Measurements from ENCODE around the gene GALNT6. TPM values are rescaled to one million over a fixed set of nuclear protein-coding genes. Genes with fewer than 3 reads are reported as not detected.

GALNT6 gene
- total and polyA plus RNA-seq, 2 experiments from 2014 or later: 4.3 to 5.4 TPM

DNA sequence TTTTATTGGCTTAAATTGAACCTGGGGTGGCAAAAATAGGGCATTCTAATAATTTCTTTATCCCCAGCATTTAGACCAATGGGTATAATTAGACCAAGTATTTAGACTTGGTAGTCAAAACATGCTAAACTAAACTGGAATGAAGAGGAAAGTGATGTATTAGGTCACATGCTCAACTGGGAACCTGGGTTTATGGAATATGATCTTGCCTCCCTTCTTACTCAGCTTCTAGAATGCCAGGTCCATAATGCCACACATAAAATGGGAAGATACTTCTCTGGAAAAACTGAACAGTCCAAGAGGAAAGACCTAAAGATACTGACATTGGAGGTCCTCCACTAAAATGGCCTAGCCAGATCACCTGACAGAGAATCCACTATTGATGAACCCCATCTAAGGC lies 61.0 kb downstream of the GALNT6 start:
- Histone ChIP-seq H3K27me3 (no peaks in the 10 kb centered on the region), H3K27ac (no peak overlapping the region), H3K4me3 (no peak overlapping the region), H3K4me1 (ENCODE audit: low read depth) (no peaks in the 10 kb centered on the region), H3K9me3 (ENCODE audit: low read depth) (no peaks in the 10 kb centered on the region), H3K36me3 (no peaks in the 10 kb centered on the region)
- no peak for DNase-seq (ENCODE audit: low read depth in 1 of 2, low spot score in 1 of 2)
- TF ChIP-seq, protein P1, sequence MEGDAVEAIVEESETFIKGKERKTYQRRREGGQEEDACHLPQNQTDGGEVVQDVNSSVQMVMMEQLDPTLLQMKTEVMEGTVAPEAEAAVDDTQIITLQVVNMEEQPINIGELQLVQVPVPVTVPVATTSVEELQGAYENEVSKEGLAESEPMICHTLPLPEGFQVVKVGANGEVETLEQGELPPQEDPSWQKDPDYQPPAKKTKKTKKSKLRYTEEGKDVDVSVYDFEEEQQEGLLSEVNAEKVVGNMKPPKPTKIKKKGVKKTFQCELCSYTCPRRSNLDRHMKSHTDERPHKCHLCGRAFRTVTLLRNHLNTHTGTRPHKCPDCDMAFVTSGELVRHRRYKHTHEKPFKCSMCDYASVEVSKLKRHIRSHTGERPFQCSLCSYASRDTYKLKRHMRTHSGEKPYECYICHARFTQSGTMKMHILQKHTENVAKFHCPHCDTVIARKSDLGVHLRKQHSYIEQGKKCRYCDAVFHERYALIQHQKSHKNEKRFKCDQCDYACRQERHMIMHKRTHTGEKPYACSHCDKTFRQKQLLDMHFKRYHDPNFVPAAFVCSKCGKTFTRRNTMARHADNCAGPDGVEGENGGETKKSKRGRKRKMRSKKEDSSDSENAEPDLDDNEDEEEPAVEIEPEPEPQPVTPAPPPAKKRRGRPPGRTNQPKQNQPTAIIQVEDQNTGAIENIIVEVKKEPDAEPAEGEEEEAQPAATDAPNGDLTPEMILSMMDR (IDR thresholded peaks at IDR 0.05; ENCODE audit: low read depth, low read length): no peak

DNA sequence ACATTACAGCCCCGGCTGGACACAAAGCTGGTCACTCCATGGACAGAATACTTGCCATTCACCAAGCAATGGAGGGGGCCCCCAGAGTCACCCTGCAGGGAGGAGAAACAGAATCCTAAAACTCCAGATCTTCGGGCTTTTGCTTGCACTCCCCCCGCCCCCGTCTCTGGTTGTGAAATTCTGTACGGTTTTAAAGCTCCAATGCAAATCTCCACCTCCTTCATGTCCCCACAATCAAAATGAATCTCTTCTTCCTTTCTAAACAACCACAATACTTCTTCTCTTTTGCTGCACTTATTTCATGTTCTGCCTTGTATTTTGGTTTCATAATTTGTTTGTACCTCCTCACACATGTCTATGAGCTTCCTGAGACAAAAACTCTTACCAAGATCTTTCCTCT lies 61.5 kb downstream of the GALNT6 start:
- Histone ChIP-seq H3K4me1 (ENCODE audit: low read depth) (no peaks in the 10 kb centered on the region), H3K36me3 (no peaks in the 10 kb centered on the region), H3K4me3 (no peak overlapping the region), H3K9me3 (ENCODE audit: low read depth) (no peaks in the 10 kb centered on the region), H3K27me3 (no peaks in the 10 kb centered on the region), H3K27ac (no peak overlapping the region)
- DNase-seq (ENCODE audit: low read depth in 1 of 2, low spot score in 1 of 2): no peak
- TF ChIP-seq, protein P1 (IDR thresholded peaks at IDR 0.05; ENCODE audit: low read depth, low read length): no peak

DNA sequence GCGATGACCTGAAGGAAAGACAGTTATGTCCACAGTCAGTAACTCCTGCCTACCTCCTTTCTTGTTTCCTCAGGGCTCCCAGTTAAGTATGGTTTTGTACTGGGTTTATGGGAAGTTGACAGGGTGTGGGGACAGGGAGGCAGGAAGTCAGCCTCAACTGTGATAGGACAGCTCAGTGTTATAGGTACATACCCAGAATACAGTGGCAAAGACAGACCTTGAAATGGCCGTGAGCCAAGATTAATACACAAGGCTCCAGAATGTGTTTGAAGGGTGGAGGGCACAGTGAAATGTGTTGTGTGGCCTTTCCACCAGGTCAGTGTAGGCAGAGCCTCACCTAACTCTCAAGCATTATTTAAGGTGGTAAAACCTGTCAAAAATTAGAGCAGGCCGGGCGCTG lies 62.6 kb downstream of the GALNT6 start:
- Histone ChIP-seq H3K4me3 (no peak overlapping the region), H3K36me3 (no peaks in the 10 kb centered on the region), H3K27ac (no peak overlapping the region), H3K27me3 (no peaks in the 10 kb centered on the region), H3K4me1 (ENCODE audit: low read depth) (no peaks in the 10 kb centered on the region), H3K9me3 (ENCODE audit: low read depth) (no peaks in the 10 kb centered on the region)
- no peak for DNase-seq (ENCODE audit: low read depth in 1 of 2, low spot score in 1 of 2)
- TF ChIP-seq, protein P1 (IDR thresholded peaks at IDR 0.05; ENCODE audit: low read depth, low read length): no peak

DNA sequence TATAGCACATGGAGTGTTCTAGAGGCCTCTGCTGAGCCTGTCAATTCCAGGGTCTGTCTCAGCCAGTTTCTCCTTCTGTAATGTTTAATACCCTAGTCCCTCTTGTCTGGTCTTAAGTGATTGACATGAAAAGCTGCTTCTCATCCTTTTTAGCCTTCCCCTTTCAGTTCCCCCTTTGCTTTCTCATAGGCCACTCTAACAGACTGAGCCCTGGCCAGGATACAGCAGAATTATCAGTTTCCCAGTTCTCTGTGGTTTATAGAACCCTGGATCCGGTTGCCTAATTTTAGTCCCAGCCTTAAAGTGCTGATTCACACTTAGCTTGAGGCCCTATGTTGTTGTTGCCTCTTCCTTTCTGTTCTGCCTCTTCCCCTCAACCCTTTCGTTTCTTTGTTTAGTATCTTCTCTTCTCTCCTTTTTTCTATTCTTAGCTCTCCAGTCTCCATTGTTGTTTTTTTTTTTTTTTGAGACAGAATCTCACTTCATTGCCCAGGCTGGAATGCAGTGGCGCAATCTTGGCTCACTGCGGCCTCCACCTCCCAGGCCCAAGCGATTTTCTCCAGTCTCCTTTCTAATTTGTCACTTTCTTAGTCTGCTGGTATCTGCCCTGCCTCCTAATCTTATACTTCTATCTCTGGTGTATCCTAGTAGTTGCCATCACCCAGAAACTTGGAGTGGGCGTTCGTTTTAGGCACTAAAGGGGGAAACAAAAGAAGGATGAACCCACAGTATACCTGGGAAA lies 64.3 kb downstream of the GALNT6 start:
- Histone ChIP-seq H3K4me3 (no peak overlapping the region), H3K4me1 (ENCODE audit: low read depth) (no peaks in the 10 kb centered on the region), H3K27ac (no peak overlapping the region), H3K27me3 (no peaks in the 10 kb centered on the region), H3K36me3 (no peaks in the 10 kb centered on the region), H3K9me3 (ENCODE audit: low read depth) (no peaks in the 10 kb centered on the region)
- DNase-seq (ENCODE audit: low read depth in 1 of 2, low spot score in 1 of 2): peak in 1 of 2 donors; percentile 94
- TF ChIP-seq, protein P1 (IDR thresholded peaks at IDR 0.05; ENCODE audit: low read depth, low read length): no peak

DNA sequence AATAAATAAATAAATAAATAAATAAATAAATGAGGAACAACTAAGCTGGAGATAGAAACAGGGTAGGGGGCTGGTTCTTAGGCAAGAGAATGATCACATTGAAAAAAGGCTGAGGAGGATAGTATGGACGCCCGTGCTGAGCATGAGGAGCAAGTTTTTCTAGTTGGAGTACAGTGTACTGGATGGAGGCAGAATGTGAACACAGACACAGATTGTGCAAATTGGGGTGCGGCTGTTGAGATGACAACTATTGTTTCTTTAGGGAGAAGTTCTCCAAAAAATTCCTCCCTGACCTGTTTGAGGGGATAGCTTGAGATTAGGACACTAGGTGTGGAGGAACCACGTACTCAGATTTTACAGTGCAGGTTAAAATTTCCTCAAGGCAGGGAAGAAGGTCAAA lies 66.3 kb downstream of the GALNT6 start:
- H3K27me3 ChIP-seq: no peaks in the 10 kb centered on the region
- TF ChIP-seq, protein P1 (IDR thresholded peaks at IDR 0.05; ENCODE audit: low read depth, low read length): no peak
- H3K9me3 ChIP-seq (ENCODE audit: low read depth): no peaks in the 10 kb centered on the region
- no peak overlapping the region for H3K4me3 ChIP-seq
- H3K36me3 ChIP-seq: no peaks in the 10 kb centered on the region
- no peak for DNase-seq (ENCODE audit: low read depth in 1 of 2, low spot score in 1 of 2)
- no peak overlapping the region for H3K27ac ChIP-seq
- no peaks in the 10 kb centered on the region for H3K4me1 ChIP-seq (ENCODE audit: low read depth)
